ENCODE results near the gene B4GALT1. TPM values are rescaled to one million over a fixed set of nuclear protein-coding genes. Genes with fewer than 3 reads are reported as not detected.

B4GALT1 gene
- 10 to 100 TPM; 40.9 to 59.6 (median 46.3) TPM for total RNA-seq

- 2% methylated on average over 38 to 66 of the region's 101 CpGs for WGBS, 2 donors
- peak in 1 of 2 donors; percentile 62 for TF ChIP-seq POLR2A (IDR thresholded peaks at IDR 0.05)
- TF ChIP-seq CTCF (IDR thresholded peaks at IDR 0.05) = no peak
- intact Hi-C loops (cut with DNase I; ENCODE audit: low total_unique reads) = loop anchor here (5.0 kb wide), 1 partner anchor 85 kb away; no protein-coding TSS in a partner anchor
- peak; percentile 93 to 99 for DNase-seq (ENCODE audit: low spot score in 2 of 2)
- H3K4me3 ChIP-seq (ENCODE audit: low read depth, poor library complexity, severe bottlenecking) = peak within 1 kb of the TSS; percentile 60
These were observed at the start of gene B4GALT1 for GRCh38 chr9:33167084-33167971. B4GALT1 (minus strand) TSS chr9:33167336; CDS start chr9:33167169, 167 bp downstream.

- TF ChIP-seq CTCF (IDR thresholded peaks at IDR 0.05) = no peak
- WGBS, 2 donors = 34 to 42% methylated on average over 3 of the region's 3 CpGs
- intact Hi-C loops (cut with DNase I; ENCODE audit: low total_unique reads) = no loop called here
- DNase-seq (ENCODE audit: low spot score in 2 of 2) = no peak
- no peak overlapping the region for H3K4me3 ChIP-seq (ENCODE audit: low read depth, poor library complexity, severe bottlenecking)
These were observed 44.7 kb upstream of the B4GALT1 start for GRCh38 chr9:33211695-33212393.

GRCh38 chr9:33210006-33210715, 43.0 kb upstream of the B4GALT1 start:
- TF ChIP-seq CTCF (IDR thresholded peaks at IDR 0.05) (no peak), POLR2A (IDR thresholded peaks at IDR 0.05) (no peak)
- no peak overlapping the region for H3K4me3 ChIP-seq (ENCODE audit: low read depth, poor library complexity, severe bottlenecking)
- intact Hi-C loops (cut with DNase I; ENCODE audit: low total_unique reads) = no loop called here
- no peak for DNase-seq (ENCODE audit: low spot score in 2 of 2)
- WGBS, 2 donors = 87 to 90% methylated on average over 4 of the region's 4 CpGs

- DNase-seq (ENCODE audit: low spot score in 2 of 2) = no peak
- 90 to 100% methylated on average over 1 of the region's 1 CpG for WGBS, 2 donors
- intact Hi-C loops (cut with DNase I; ENCODE audit: low total_unique reads) = no loop called here
- no peak overlapping the region for H3K4me3 ChIP-seq (ENCODE audit: low read depth, poor library complexity, severe bottlenecking)
- TF ChIP-seq POLR2A (IDR thresholded peaks at IDR 0.05) (no peak), CTCF (IDR thresholded peaks at IDR 0.05) (no peak)
These were observed 42.3 kb upstream of the B4GALT1 start for GRCh38 chr9:33209394-33209793.

- no peak overlapping the region for H3K4me3 ChIP-seq (ENCODE audit: low read depth, poor library complexity, severe bottlenecking)
- DNase-seq (ENCODE audit: low spot score in 2 of 2) = no peak
- intact Hi-C loops (cut with DNase I; ENCODE audit: low total_unique reads) = no loop called here
- TF ChIP-seq CTCF (IDR thresholded peaks at IDR 0.05) (no peak), POLR2A (IDR thresholded peaks at IDR 0.05) (no peak)
- WGBS, 2 donors = 40 to 52% methylated on average over 11 of the region's 11 CpGs
These were observed 35.5 kb upstream of the B4GALT1 start for GRCh38 chr9:33202552-33203201.

All from lower leg skin (tissue), 4 donors.